NCI-H2196 (cell line): Measurements from ENCODE around the gene MEIS1.
"Not testable (repeated sequence)": the region's sequence is repeated elsewhere in the genome, so short reads cannot be mapped to it uniquely, and the experiment has no call there.

Source experiments
- DNase-seq: peaks from one replicate; lab custom pipeline; 2025; ENCODE audit not compliant: unreplicated experiment; lab: John Stamatoyannopoulos, UW

MEIS1 gene

DNA sequence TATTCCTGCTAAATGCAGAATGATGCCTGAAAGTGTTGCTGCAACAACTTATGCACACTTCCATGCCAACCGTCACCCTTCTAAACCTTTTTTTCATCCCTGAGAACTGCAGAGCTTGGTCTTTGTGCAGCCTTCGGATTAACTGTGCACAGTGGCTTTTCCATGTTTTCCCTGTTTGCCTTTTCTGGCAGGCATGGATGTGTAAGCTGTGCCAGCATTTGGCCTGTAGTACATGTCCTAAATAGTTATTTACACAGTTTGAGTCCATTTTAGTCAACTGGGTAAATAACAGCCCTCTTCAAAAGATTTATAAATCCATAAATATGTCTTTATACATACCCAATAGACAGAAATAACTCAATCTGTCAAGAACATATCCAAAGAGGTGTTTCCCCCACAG lies 31.5 kb downstream of the MEIS1 start:
- no peak for DNase-seq

DNA sequence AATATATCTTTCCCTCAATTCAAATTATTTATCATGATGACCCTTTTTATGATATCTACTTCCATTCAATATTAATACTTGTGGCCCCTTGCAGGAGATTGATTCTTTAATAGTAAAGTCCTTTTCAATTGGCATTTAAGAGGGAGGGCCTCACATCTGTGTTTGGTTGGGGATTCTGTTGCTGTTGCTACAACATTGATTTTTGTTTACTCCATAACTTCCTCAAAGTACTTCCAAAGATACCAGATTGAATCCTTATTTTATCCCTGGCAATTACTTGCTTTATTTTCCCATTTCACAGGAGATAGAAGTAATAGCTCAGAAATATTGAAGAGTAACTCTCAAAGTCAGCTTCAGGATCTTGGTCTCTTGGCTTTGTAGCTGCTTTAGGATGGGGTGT lies 32.8 kb downstream of the MEIS1 start:
- no peak for DNase-seq

GRCh38 chr2:66469214-66469902 lies 34.4 kb downstream of the MEIS1 start:
- DNase-seq = no peak

DNA sequence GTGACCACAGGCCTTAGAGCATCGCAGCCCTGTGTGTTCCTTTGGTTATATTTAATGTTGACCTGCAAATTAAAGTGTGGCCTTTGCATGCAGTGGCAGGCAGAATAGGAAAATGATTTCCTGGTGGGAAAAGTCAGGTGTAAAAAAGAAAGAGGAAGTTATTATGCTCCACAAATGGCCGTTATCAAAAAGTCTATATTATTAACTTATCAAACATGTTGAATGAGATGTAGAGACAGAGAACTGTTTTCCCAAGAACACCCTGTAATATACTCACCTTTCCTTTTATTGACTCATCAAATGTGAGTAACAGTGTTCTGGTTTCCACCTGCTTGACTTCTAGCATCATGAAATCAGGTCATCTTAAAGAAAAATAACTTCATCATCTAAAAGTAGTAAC lies 35.3 kb downstream of the MEIS1 start:
- no peak for DNase-seq

- DNase-seq = no peak
Measured at GRCh38 chr2:66472225-66472843, 37.4 kb downstream of the MEIS1 start.

GRCh38 chr2:66477135-66477842 lies 42.4 kb downstream of the MEIS1 start:
- DNase-seq = no peak

GRCh38 chr2:66478299-66478698 lies 43.4 kb downstream of the MEIS1 start:
- DNase-seq = no peak

- no peak for DNase-seq
Measured at GRCh38 chr2:66478731-66479316, 43.9 kb downstream of the MEIS1 start.

DNA sequence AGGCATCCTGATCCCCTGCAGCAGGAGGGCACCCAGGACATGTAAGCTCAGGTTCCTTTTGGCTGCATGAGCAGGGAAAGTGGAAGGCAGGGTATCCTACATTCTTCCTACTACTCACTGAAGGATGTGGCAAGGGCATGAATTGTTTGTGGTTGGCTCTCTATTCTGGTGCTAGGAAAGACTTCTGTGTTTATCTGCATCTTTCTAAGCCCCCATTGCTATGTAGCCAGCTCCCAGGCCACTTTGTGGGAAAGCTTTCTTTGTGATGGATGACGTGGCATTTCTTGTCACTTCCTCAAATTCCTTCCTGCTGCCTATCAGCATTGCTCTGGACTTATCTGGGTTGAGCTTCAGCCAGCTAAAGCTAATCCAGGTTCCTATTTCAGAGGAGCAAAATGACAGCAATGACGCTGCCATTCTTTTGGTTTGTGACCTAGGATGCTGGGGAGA lies 46.2 kb downstream of the MEIS1 start:
- DNase-seq = no peak

- DNase-seq = not testable (repeated sequence)
Measured at GRCh38 chr2:66485252-66485651, 50.3 kb downstream of the MEIS1 start.

DNA sequence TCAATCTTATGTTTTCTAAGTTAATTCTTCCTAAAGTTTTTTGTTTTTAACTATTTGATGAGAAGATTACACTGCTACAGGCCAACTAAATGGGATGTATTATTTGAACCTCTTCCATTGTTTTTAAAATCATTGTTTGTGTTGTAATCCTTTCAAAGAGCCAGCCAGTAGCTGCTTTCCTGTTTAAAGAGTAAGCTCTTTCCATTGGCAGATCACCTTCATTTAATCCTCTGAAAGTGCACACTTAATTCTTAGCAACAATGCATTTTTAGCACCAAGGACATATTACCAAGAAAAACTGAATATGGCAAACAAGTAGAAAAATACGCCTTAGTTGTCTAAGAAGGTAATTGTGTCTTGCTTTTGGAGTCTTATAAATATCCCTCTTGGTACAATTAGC lies 54.0 kb downstream of the MEIS1 start:
- no peak for DNase-seq

GRCh38 chr2:66489436-66489835 lies 54.5 kb downstream of the MEIS1 start:
- DNase-seq = no peak

- no peak for DNase-seq
Measured at GRCh38 chr2:66490588-66491001, 55.7 kb downstream of the MEIS1 start.

- no peak for DNase-seq
Measured at GRCh38 chr2:66494708-66495107, 59.8 kb downstream of the MEIS1 start.

DNA sequence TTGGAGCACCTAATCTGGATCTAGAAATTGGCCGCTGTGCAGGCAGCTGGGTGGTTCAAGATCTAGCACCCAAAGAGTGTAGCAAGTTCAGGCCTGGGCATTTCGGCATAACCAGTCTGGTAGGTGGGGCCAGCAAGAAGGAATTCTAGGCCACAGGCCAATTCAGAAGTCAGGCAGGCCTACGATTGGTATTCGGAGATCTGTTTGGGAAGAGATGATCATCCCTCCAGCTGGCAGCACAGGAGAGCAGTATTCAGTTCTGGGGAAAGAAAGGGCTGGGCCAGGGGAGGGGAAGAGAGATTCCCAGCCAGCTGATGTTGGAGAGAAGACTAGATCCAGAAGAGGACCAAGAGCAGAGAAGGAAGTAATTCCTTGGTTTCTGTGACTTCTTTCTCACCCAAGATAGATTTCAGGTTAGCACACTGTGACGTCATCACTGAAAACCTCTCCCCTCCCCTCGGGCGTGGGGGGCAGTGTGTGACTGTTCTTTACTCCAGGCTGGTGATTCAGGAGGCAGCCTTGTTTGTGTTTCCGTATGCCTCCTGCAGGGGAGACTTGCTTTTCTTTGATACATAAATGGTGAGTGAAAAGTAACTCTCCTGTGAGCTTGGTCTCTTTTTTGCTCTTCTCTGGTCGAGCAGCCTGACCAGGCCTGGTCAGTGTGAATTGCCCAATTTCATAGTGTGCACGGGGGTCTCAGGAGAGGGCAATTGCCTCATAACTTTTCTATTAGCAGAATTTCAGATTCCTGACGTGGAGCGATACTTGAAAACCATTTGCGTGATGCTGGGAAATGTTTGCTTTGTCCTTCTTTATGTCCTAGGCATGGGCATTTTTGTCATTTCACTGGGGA lies 61.1 kb downstream of the MEIS1 start:
- DNase-seq = no peak

DNA sequence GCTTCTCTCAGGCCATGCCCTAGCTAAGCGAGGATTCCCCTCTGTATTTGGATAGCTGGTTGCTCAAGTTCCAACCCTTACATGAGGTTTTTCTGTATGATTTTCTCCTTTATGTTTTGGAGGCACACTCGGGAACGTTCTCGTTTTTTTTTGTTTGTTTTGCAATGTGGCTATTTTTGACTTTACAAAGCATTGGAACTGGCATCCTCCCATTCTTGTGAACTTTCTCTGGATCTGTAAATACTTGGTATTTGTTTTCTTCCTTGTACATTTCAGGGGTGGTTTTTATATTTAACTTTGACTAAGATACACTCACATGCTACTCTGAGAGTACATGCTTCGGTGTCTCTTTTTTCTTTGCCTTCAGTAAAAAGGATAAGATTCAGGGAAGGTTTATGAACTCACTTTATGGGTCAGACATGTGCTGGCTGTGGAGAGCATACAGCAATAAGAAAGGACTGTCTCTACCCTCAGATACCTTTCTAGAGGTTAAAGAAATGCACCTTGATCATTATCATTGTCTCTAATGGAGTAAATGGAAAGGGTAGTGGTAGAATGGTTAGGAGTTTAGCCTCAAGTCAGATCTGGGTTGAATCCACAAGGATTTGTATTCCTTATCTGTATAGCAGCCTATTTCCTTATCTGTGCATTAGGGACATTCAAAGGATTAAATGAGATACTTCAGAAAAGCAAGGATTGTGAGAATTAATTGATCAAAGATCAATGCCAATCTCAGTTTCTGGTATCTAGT lies 61.9 kb downstream of the MEIS1 start:
- DNase-seq = no peak

DNA sequence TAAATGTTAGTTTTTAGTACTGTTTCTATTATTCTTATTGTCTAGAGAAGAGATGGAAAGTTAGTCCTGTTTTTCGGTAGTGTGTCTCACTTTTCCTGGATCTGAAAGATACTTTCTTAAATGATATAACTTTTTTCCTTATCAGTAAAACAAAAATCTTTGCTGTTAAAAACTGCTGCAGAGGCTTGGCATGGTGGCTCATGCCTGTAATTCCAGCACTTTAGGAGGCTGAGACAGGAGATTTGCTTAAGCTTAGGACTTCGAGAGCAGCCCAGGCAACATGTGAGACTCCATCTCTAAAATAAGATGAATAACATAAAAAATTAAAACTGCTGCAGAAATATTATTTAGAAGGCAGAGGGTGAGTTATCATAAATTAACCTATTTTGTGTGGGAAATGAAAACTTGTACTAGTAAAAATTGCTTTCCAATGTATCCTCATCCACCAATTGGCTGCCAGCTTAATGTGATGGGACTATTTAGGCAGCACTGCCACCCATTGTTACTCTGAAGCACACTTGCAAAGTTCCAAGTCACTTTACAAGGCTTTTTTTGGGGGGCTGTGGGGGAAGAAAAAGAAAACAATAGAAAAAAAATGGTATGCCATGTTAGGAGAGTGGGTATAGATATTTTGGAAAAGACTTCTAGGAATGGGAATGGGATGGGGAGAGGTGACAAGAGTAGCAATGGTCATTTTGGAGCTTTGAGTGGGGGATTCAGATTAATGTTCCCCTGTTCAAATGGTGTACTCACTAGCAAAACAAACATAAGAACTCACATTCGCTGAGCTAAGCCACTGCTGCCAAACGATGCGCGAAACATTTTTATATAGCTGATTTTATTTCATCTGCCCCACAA lies 62.7 kb downstream of the MEIS1 start:
- DNase-seq = no peak

DNA sequence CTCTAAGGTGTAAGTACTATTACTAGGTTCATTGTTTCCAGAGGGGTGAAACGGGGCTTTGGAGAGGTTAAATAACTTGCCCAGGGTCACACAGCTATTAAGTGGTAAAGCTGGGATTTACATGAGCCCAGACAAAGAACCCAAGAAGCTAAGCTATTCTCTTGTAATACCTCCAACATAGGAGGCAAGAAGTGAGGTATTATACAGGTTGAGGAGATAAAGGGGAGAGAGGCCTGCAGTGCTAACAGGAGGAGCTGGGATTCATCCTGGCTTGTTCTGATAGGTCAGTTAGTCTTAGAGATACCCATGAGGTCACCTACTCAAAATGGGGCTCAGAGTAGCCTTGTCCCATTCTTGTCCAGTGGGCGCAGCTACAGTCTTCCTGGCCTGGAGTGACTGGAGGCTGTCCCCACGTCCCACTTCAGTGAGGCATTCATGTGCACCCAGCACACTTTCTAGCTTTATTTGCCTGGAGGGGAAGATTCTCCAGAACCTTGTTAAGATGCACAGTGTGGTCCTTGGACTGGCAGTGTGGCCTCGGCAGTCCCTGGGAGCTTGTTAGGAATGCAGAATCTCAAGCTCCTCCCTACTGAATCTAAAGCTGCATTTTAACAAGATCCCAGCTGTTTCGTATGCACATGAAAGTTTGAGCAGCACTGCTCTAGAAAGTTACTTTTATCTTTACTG lies 63.5 kb downstream of the MEIS1 start:
- DNase-seq = no peak

DNA sequence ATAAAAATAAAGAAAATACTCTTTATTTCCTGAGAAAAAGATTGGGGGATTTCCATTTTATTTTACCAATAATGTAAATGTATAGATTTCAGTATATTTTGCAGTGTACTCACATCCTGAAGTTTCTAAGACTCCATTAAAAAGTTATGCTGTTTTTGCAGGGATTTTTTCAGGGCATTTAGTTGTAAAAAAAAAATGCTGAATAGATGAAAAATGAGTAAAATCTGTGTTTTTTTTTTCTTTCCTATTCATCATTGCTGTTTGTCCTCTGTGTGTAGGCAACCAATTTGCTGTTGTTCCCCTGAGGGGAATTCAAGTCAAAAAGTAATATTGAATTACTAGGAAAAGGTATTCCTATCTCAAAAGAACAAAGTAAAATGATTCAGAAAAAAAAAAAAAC lies 66.3 kb downstream of the MEIS1 start:
- no peak for DNase-seq
